NCI-H2171 treated with DMSO at 0.1 percent for 48 hours (cell line): ENCODE results near the gene PDE10A.
"Not testable (repeated sequence)": the region's sequence is repeated elsewhere in the genome, so short reads cannot be mapped to it uniquely, and the experiment has no call there.

Experiments
- DNase-seq: peaks from one replicate; lab custom pipeline; 2025; lab: John Stamatoyannopoulos, UW

Gene PDE10A

GRCh38 chr6:165469483-165469882 lies 193.6 kb downstream of the PDE10A start:
- DNase-seq = no peak

- no peak for DNase-seq
Observed at GRCh38 chr6:165468340-165469235, 194.5 kb downstream of the PDE10A start.

GRCh38 chr6:165463499-165463898 lies 199.5 kb downstream of the PDE10A start:
- not testable (repeated sequence) for DNase-seq

- DNase-seq = not testable (repeated sequence)
Observed at GRCh38 chr6:165459605-165460301, 203.3 kb downstream of the PDE10A start.

GRCh38 chr6:165458134-165458533 lies 204.9 kb downstream of the PDE10A start:
- DNase-seq = no peak

DNA sequence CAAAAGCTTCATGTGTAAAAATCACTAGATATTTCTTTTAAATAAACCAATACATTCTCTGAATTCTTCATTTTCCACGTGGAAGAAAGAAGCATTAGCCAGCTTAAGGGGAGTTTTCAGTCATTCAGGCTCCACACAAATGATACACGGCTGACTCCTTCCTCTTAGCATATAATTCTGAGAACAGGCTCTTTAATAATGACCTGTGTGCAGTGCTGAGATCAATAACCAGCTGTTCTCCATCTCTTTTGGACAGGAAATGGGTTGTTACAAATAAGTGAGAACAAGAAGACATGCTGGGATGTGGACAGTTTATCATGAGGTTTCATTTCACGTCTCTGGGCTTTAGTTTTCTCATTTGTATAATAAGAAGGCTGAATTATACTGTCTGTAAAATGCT lies 206.8 kb downstream of the PDE10A start:
- no peak for DNase-seq

- DNase-seq = no peak
Observed at GRCh38 chr6:165455488-165455887, 207.6 kb downstream of the PDE10A start.

- no peak for DNase-seq
Observed at GRCh38 chr6:165453395-165453794, 209.6 kb downstream of the PDE10A start.

DNA sequence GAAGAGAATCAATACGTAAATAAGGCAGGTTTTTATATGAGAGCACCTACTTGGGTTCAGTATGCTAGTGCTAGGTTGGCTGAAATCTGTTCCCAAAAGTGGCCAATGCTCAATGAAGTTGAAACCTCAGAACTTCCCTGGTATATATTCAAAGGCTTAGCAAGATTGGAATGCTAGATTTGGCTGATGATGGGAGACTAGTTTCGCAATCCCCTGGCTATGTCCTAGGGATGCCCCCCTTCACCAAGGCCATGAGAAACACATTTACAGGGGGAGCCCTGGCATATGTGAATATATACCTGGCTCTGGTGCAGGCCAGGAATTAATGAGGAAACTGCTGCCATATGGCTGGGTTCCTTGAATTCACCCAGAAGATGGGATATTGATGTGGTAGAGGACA lies 211.2 kb downstream of the PDE10A start:
- no peak for DNase-seq

DNA sequence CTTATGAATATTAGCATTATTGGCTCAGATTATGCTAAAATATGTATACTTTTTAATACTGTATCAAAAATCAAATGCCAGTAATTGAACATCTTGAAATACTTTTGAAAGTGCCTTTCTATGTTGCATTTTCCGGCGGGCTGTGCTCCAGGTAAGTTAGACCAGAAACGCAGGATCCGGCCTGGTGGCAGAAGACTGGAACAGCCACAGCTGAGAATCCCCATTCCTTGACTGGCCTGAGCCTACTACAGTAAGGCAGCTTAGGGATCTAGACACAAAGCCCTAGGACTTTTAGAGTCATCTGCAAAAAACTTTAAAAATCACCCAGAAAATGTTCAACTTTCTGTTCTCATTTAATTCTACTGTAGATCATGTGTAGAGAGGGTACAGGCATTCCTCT lies 214.8 kb downstream of the PDE10A start:
- no peak for DNase-seq

DNA sequence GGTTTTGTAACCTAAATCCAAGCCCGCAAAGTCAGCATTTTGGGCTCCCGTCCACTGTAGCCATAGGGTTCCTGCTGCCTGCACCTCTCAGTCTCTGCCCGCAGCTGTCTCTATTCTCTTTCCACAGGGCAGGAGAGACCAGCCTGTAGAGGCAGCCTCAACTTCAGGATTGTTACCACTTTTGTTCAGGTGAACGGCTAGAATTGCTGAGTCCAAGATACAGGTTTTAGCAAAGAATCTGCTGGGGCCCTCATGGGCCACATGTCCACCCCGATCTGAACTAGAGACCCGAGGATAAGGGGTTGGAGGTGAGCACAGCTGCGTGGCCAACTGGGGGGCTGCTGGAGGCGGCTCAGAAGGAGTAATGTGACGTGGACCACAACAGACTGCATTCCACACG lies 215.9 kb downstream of the PDE10A start:
- DNase-seq = no peak

GRCh38 chr6:165446331-165446730 lies 216.7 kb downstream of the PDE10A start:
- DNase-seq = no peak

DNA sequence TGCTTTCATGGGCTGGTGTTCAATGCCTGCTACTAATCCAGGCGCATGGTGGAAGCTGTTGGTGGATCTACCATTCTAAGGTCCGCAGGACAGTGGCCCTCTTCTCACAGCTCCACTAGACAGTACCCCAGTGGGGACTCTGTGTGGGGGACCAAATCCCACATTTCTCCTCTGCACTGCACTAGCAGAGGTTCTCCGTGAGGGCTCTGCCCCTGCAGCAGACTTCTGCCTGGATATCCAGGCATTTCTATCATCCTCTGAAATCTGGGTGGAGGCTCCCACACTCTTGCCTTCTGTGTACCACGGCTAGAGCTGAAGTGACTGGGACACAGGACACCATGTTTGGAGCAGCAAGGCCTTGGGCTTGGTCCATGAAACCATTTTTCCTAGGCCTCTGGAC lies 219.6 kb downstream of the PDE10A start:
- DNase-seq = no peak

DNA sequence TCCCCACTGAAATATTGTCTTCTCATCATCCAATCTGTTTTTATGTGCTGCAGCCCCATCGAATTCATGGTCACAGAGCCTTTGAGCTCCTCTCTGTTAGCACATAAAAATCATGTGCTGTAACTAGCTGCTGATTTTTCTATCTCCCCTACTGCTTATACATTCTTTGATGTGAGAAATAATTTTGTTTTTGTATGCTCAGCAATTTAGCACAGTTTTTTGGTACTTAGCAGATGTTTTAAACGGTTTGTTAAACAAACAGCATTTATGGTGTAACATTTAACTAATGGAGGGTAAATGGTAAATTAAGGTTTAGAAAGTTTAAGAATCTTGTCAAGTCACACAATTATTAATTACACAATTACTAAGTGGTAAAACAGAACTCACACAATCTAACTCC lies 221.9 kb downstream of the PDE10A start:
- no peak for DNase-seq

GRCh38 chr6:165439928-165440554 lies 223.0 kb downstream of the PDE10A start:
- DNase-seq = peak; percentile 45

DNA sequence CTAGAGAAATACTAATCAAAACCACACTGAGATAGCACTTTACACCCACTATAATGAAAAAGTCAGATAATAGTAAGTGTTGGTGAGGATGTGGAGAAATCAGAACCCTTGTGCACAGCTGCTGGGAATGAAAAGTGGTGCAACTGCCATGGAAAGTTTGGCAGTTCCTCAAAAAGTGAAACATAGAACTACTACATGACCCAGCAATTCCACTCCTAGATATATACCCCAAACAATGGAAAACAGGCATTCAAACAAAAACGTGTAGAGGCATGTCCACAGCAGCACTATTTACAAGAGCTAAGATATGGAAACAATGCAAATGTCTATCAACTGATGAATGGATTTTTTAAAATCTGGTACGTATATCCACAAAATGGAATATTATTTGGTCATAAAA lies 236.1 kb downstream of the PDE10A start:
- no peak for DNase-seq

DNA sequence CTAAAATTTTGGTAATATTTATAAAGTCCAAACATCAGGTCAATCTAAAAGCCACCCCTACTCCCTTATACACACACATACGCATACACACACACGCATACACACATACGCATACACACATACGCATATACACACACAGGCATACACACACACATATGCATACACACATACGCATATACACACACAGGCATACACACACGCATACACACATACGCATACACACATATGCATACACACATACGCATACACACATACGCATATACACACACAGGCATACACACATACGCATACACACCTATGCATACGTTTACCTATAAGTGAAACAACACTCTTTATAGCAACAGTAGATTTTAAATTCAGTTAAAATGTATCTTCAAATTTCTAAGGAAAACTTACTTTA lies 240.8 kb downstream of the PDE10A start:
- DNase-seq = no peak

- no peak for DNase-seq
Observed at GRCh38 chr6:165417278-165417865, 245.7 kb downstream of the PDE10A start.

GRCh38 chr6:165404697-165405096 lies 258.3 kb downstream of the PDE10A start:
- DNase-seq = no peak

DNA sequence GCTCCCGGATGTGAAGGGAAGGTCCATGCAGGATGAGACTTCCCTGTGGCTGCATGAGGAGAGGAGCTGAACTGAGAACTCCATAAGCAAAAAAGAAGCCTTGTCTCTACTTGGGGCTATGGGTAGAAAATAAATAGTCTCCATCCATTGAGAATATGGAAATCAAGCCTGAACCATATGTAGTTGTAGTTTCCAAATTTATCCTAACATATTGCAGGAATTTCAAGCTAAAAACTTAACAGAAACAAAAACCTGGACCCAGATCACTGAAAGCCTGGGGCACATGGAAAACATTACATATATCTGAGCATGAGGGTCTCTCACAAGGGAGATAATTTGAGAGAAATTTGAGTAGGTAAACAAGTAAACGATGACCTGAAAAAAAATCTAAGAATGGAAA lies 258.7 kb downstream of the PDE10A start:
- no peak for DNase-seq

- no peak for DNase-seq
Observed at GRCh38 chr6:165403006-165403595, 259.9 kb downstream of the PDE10A start.

DNA sequence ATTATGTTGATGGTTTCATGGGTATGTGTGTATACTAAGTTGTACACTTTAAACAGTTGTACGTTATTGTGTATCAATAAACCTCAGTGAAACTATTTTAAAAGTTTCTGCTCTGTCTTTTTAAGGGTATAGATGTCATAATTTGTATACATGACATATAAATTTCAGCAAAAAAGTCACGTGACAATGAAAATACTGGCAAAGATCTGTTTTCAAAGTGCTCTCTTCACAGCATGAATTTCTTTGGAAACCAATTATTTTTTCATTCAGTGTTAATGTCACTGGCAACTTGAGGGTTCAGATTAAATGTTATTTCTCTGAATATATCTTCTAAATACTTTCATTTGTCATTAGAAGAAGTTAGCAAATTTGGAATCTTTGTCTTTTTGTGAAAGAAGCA lies 261.9 kb downstream of the PDE10A start:
- no peak for DNase-seq
